Activated naive CD4-positive, alpha-beta T cell treated with anti-CD3 and anti-CD28 coated beads, Interleukin-2, amount 10 ng/mL, durations not matched to agents 7 days and 5 days (primary cell): ENCODE measurements around the gene SLC16A9.
A peak's percentile ranks its signal among the peaks of the same experiment; 100 is the strongest.

Experiments used
- CTCF ChIA-PET: fragments of 350-600 bp; sonication (Branson Sonifier 250); formaldehyde crosslinking; loops from one replicate; lab custom pipeline; 2021; ENCODE audit warnings: antibody characterized with exemption; lab: Charles Lee
- DNase-seq: peaks from one replicate; pipeline ENCODE4 v3.0.0-alpha.2; 2020
- H3K27ac Mint-ChIP-seq: one replicate; pipeline ENCODE4 v1.8.0; 2021; ENCODE audit warnings: mild to moderate bottlenecking, moderate library complexity, mixed read lengths
- H3K27me3 Mint-ChIP-seq: one replicate; pipeline ENCODE4 v1.8.0; 2021; ENCODE audit warnings: mild to moderate bottlenecking, mixed read lengths
- H3K36me3 Mint-ChIP-seq: one replicate; pipeline ENCODE4 v1.8.0; 2021; ENCODE audit warnings: mixed read lengths
- H3K4me1 Mint-ChIP-seq: one replicate; pipeline ENCODE4 v1.8.0; 2021; ENCODE audit warnings: mixed read lengths
- H3K4me3 Mint-ChIP-seq: one replicate; pipeline ENCODE4 v1.8.0; 2021; ENCODE audit warnings: mild to moderate bottlenecking, moderate library complexity, mixed read lengths
- H3K9me3 Mint-ChIP-seq: one replicate; pipeline ENCODE4 v1.8.0; 2021; ENCODE audit warnings: mixed read lengths

Gene SLC16A9

GRCh38 chr10:59623133-59624121, 86.2 kb downstream of the SLC16A9 start:
- Mint-ChIP-seq H3K27me3 (peaks cover 4% of the 10 kb centered on the region), H3K9me3 (no peaks in the 10 kb centered on the region), H3K4me3 (no peak overlapping the region), H3K36me3 (no peaks in the 10 kb centered on the region), H3K27ac (no peak overlapping the region), H3K4me1 (peaks cover 4% of the 10 kb centered on the region)
- CTCF ChIA-PET = interaction anchor here (0.7 to 2.1 kb wide), 16 partner anchors 7 to 842 kb away, joined by 3 to 11 read pairs (median 4); no protein-coding TSS in a partner anchor
- DNase-seq = no peak

- Mint-ChIP-seq H3K36me3 (no peaks in the 10 kb centered on the region), H3K4me3 (no peak overlapping the region), H3K27me3 (peaks cover 4% of the 10 kb centered on the region), H3K9me3 (no peaks in the 10 kb centered on the region), H3K4me1 (peaks cover 4% of the 10 kb centered on the region), H3K27ac (no peak overlapping the region)
- DNase-seq = peak; percentile 31
- CTCF ChIA-PET = interaction anchor here (0.8 to 2.1 kb wide), 15 partner anchors 8 to 841 kb away, joined by 3 to 11 read pairs (median 3); no protein-coding TSS in a partner anchor
These were observed 87.1 kb downstream of the SLC16A9 start for GRCh38 chr10:59622320-59623132.

GRCh38 chr10:59621771-59622170, 87.9 kb downstream of the SLC16A9 start:
- no peak for DNase-seq
- peaks cover 4% of the 10 kb centered on the region for H3K4me1 Mint-ChIP-seq
- CTCF ChIA-PET = interaction anchor here (1.0 to 1.7 kb wide), 5 partner anchors 9 to 840 kb away, joined by 3 to 6 read pairs (median 4); no protein-coding TSS in a partner anchor

GRCh38 chr10:59618666-59619065, 91.0 kb downstream of the SLC16A9 start:
- no peaks in the 10 kb centered on the region for H3K4me1 Mint-ChIP-seq
- no peak overlapping the region for H3K4me3 Mint-ChIP-seq
- no peaks in the 10 kb centered on the region for H3K36me3 Mint-ChIP-seq
- no peak for DNase-seq
- CTCF ChIA-PET = no interaction called here
- H3K27me3 Mint-ChIP-seq = peaks cover 4% of the 10 kb centered on the region
- H3K9me3 Mint-ChIP-seq = no peaks in the 10 kb centered on the region
- H3K27ac Mint-ChIP-seq = no peak overlapping the region

More at GRCh38 chr10:59621771-59622170, 87.9 kb downstream of the SLC16A9 start:
- no peaks in the 10 kb centered on the region for H3K9me3 Mint-ChIP-seq
- H3K27ac Mint-ChIP-seq = no peak overlapping the region
- no peaks in the 10 kb centered on the region for H3K36me3 Mint-ChIP-seq
- no peak overlapping the region for H3K4me3 Mint-ChIP-seq
- H3K27me3 Mint-ChIP-seq = peaks cover 4% of the 10 kb centered on the region

- no peak for DNase-seq
- no peaks in the 10 kb centered on the region for H3K4me1 Mint-ChIP-seq
- no peak overlapping the region for H3K27ac Mint-ChIP-seq
- H3K4me3 Mint-ChIP-seq = no peak overlapping the region
- no peaks in the 10 kb centered on the region for H3K36me3 Mint-ChIP-seq
- H3K27me3 Mint-ChIP-seq = peaks cover 4% of the 10 kb centered on the region
- no peaks in the 10 kb centered on the region for H3K9me3 Mint-ChIP-seq
- CTCF ChIA-PET = no interaction called here
These were observed 91.7 kb downstream of the SLC16A9 start for GRCh38 chr10:59617996-59618395.

GRCh38 chr10:59611048-59611447, 98.6 kb downstream of the SLC16A9 start:
- Mint-ChIP-seq H3K4me3 (no peak overlapping the region), H3K27ac (no peak overlapping the region), H3K27me3 (no peaks in the 10 kb centered on the region), H3K9me3 (no peaks in the 10 kb centered on the region), H3K36me3 (no peaks in the 10 kb centered on the region), H3K4me1 (no peaks in the 10 kb centered on the region)
- CTCF ChIA-PET = interaction anchor here (1.7 kb wide), 1 partner anchor 14 kb away, joined by 7 read pairs; no protein-coding TSS in a partner anchor
- no peak for DNase-seq

GRCh38 chr10:59607970-59608369, 101.7 kb downstream of the SLC16A9 start:
- H3K4me1 Mint-ChIP-seq = no peaks in the 10 kb centered on the region
- H3K4me3 Mint-ChIP-seq = no peak overlapping the region
- H3K9me3 Mint-ChIP-seq = no peaks in the 10 kb centered on the region
- H3K36me3 Mint-ChIP-seq = no peaks in the 10 kb centered on the region
- DNase-seq = no peak
- CTCF ChIA-PET = interaction anchor here (0.5 kb wide), 1 partner anchor 425 kb away, joined by 3 read pairs; no protein-coding TSS in a partner anchor
- H3K27me3 Mint-ChIP-seq = no peaks in the 10 kb centered on the region
- no peak overlapping the region for H3K27ac Mint-ChIP-seq

GRCh38 chr10:59606551-59606961, 103.1 kb downstream of the SLC16A9 start:
- no peaks in the 10 kb centered on the region for H3K36me3 Mint-ChIP-seq
- CTCF ChIA-PET = no interaction called here
- no peak overlapping the region for H3K27ac Mint-ChIP-seq
- H3K27me3 Mint-ChIP-seq = no peaks in the 10 kb centered on the region
- H3K9me3 Mint-ChIP-seq = no peaks in the 10 kb centered on the region
- H3K4me3 Mint-ChIP-seq = no peak overlapping the region
- DNase-seq = no peak
- no peaks in the 10 kb centered on the region for H3K4me1 Mint-ChIP-seq

GRCh38 chr10:59601985-59602384, 107.7 kb downstream of the SLC16A9 start:
- H3K4me1 Mint-ChIP-seq = no peaks in the 10 kb centered on the region
- no peak for DNase-seq
- CTCF ChIA-PET = no interaction called here
- H3K27ac Mint-ChIP-seq = no peak overlapping the region
- H3K27me3 Mint-ChIP-seq = peaks cover 3% of the 10 kb centered on the region
- H3K36me3 Mint-ChIP-seq = no peaks in the 10 kb centered on the region
- H3K4me3 Mint-ChIP-seq = no peak overlapping the region
- H3K9me3 Mint-ChIP-seq = no peaks in the 10 kb centered on the region
